Neural cell (in vitro differentiated cells): ENCODE results near the gene TXN. TPM values are rescaled to one million over a fixed set of nuclear protein-coding genes. Genes with fewer than 3 reads are reported as not detected.

ENCODE experiments used
- H2AFZ ChIP-seq: fragments of 200-600, 300-800 bp; sonication (generic), shearing (Covaris generic); 2 replicates; pipeline ENCODE4 v1.6.0; 2014; ENCODE audit warnings: low read depth, mild to moderate bottlenecking, antibody characterized with exemption, low read length, moderate library complexity
- H3F3A ChIP-seq: fragments of 200-600 bp; shearing (Covaris generic); 2 replicates; pipeline ENCODE4 v1.6.1; 2016; ENCODE audit warnings: mild to moderate bottlenecking, moderate library complexity, mixed read lengths, antibody characterized with exemption, low read length; ENCODE audit not compliant: insufficient read depth, poor library complexity, severe bottlenecking
- H3K27ac ChIP-seq: fragments of 200-600, 300-800 bp; sonication (generic), shearing (Covaris generic); 2 replicates; pipeline ENCODE4 v1.5.1; 2014; ENCODE audit warnings: mild to moderate bottlenecking, low read length, moderate library complexity
- H3K27me3 ChIP-seq: fragments of 300-800, 200-600 bp; sonication (generic), shearing (Covaris generic); 2 replicates; pipeline ENCODE4 v1.6.0; 2014; ENCODE audit warnings: mild to moderate bottlenecking, low read depth, low read length, moderate library complexity; ENCODE audit not compliant: insufficient read depth
- H3K36me3 ChIP-seq: fragments of 300-800, 200-600 bp; sonication (generic), shearing (Covaris generic); 2 replicates; pipeline ENCODE4 v1.5.1; 2014; ENCODE audit warnings: mild to moderate bottlenecking, antibody characterized with exemption, low read length, moderate library complexity; ENCODE audit not compliant: insufficient read depth
- H3K4me2 ChIP-seq: fragments of 300-800, 200-600 bp; sonication (generic), shearing (Covaris generic); 2 replicates; pipeline ENCODE4 v1.6.0; 2014; ENCODE audit warnings: mild to moderate bottlenecking, low read length
- H3K4me3 ChIP-seq: fragments of 300-800, 200-600 bp; sonication (generic), shearing (Covaris generic); 2 replicates; pipeline ENCODE4 v1.5.1; 2014; ENCODE audit warnings: mild to moderate bottlenecking, low read length, moderate library complexity
- H3K79me2 ChIP-seq: fragments of 200-600 bp; shearing (Covaris generic); replicated peaks from 2 replicates; pipeline ENCODE4 v1.6.0; 2014; ENCODE audit warnings: mild to moderate bottlenecking, low read length, moderate library complexity; ENCODE audit not compliant: insufficient read depth
- H3K9ac ChIP-seq: fragments of 300-800, 200-600 bp; sonication (generic), shearing (Covaris generic); 2 replicates; pipeline ENCODE4 v1.6.1; 2016; ENCODE audit warnings: mild to moderate bottlenecking, low read length, mixed read lengths
- H3K9me2 ChIP-seq: fragments of 200-600 bp; shearing (Covaris generic); 2 replicates; pipeline ENCODE4 v1.6.1; 2016; ENCODE audit warnings: mild to moderate bottlenecking, low read length, mixed read lengths; ENCODE audit not compliant: insufficient read depth
- H3K9me3 ChIP-seq: fragments of 200-600, 300-800 bp; sonication (generic), shearing (Covaris generic); 2 replicates; pipeline ENCODE4 v1.6.1; 2016; ENCODE audit warnings: mild to moderate bottlenecking, mixed run types, low read length, moderate library complexity, mixed read lengths
- H4K20me1 ChIP-seq: fragments of 200-600 bp; shearing (Covaris generic); 2 replicates; pipeline ENCODE4 v1.6.1; 2016; ENCODE audit warnings: mild to moderate bottlenecking, mixed run types; ENCODE audit not compliant: insufficient read depth
- EP300 ChIP-seq: fragments of 450-650 bp; conservative IDR thresholded peaks from 2 replicates; pipeline ENCODE4 v1.6.1; 2014; ENCODE audit warnings: antibody characterized with exemption, mild to moderate bottlenecking, moderate library complexity; ENCODE audit not compliant: poor library complexity, severe bottlenecking
- EZH2 ChIP-seq: fragments of 200-600, 300-800 bp; shearing (Covaris generic), sonication (generic); IDR thresholded peaks from 2 replicates; pipeline ENCODE4 v1.6.1; 2014; ENCODE audit warnings: antibody characterized with exemption, low read length, borderline replicate concordance, mild to moderate bottlenecking; ENCODE audit not compliant: insufficient read depth, poor library complexity, severe bottlenecking
- POLR2AphosphoS5 ChIP-seq: IDR thresholded peaks from 2 replicates; pipeline ENCODE4 v1.6.1; 2012
- RAD21 ChIP-seq: fragments of 450-650 bp; conservative IDR thresholded peaks from 2 replicates; pipeline ENCODE4 v1.6.1; 2014; ENCODE audit warnings: antibody characterized with exemption, mild to moderate bottlenecking, moderate library complexity
- SMC3 ChIP-seq: fragments of 450-650 bp; conservative IDR thresholded peaks from 2 replicates; pipeline ENCODE4 v1.6.1; 2014; ENCODE audit warnings: antibody characterized with exemption, mild to moderate bottlenecking, moderate library complexity; ENCODE audit not compliant: poor library complexity
- TAF1 ChIP-seq: IDR thresholded peaks from 2 replicates; pipeline ENCODE4 v1.6.1; 2012; ENCODE audit warnings: low read depth
- polyA plus RNA-seq: library from polyadenylated mRNA; depleted of rRNA; stranded (reverse); fragments of >200 nt; gene quantifications from 2 replicates; pipeline ENCODE4 v1.2.3, GENCODE V29; 2014
- TF ChIP-seq, protein P1 (sequence below): fragments of 450-650 bp; IDR thresholded peaks from 2 replicates; pipeline ENCODE4 v1.5.1; 2014; ENCODE audit warnings: antibody characterized with exemption, mild to moderate bottlenecking, moderate library complexity; ENCODE audit not compliant: poor library complexity, severe bottlenecking
- TF ChIP-seq, protein P2 (sequence below): IDR thresholded peaks from 2 replicates; pipeline ENCODE4 v1.6.1; 2012; ENCODE audit warnings: borderline replicate concordance

The TXN gene
- polyA plus RNA-seq, 1 donor from 2014 or later: 304 TPM

DNA sequence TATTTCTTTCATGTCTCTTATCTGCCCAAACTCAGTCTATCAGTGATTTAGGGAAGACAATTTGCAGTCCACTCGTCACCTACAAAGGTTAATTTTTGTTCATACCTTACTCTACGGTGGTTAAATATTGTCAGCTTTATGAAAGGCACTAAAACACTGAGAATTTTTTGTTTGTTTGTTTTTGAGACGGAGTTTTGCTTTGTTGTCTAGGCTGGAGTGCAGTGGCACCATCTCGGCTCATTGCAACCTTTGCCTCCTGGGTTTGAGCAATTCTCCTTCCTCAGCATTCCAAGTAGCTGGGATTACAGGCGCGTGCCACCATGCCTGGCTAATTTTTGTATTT, 26.4 kb upstream of the TXN start:
- Histone ChIP-seq H3K9me2 (no peaks in the 10 kb centered on the region), H3K9me3 (no peaks in the 10 kb centered on the region), H3K27ac (no peak overlapping the region), H2AFZ (no peak overlapping the region), H3K79me2 (no peaks in the 10 kb centered on the region), H3K9ac (no peak overlapping the region), H3K27me3 (no peaks in the 10 kb centered on the region), H3K36me3 (no peaks in the 10 kb centered on the region), H3F3A (no peaks in the 10 kb centered on the region), H3K4me2 (no peak overlapping the region), H4K20me1 (no peaks in the 10 kb centered on the region), H3K4me3 (no peak overlapping the region)
- no peak for TF ChIP-seq SMC3
- no peak for TF ChIP-seq EZH2
- TF ChIP-seq, protein P1, sequence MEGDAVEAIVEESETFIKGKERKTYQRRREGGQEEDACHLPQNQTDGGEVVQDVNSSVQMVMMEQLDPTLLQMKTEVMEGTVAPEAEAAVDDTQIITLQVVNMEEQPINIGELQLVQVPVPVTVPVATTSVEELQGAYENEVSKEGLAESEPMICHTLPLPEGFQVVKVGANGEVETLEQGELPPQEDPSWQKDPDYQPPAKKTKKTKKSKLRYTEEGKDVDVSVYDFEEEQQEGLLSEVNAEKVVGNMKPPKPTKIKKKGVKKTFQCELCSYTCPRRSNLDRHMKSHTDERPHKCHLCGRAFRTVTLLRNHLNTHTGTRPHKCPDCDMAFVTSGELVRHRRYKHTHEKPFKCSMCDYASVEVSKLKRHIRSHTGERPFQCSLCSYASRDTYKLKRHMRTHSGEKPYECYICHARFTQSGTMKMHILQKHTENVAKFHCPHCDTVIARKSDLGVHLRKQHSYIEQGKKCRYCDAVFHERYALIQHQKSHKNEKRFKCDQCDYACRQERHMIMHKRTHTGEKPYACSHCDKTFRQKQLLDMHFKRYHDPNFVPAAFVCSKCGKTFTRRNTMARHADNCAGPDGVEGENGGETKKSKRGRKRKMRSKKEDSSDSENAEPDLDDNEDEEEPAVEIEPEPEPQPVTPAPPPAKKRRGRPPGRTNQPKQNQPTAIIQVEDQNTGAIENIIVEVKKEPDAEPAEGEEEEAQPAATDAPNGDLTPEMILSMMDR: no peak
- no peak for TF ChIP-seq EP300
- no peak for TF ChIP-seq RAD21
- no peak for TF ChIP-seq TAF1
- no peak for TF ChIP-seq POLR2AphosphoS5

DNA sequence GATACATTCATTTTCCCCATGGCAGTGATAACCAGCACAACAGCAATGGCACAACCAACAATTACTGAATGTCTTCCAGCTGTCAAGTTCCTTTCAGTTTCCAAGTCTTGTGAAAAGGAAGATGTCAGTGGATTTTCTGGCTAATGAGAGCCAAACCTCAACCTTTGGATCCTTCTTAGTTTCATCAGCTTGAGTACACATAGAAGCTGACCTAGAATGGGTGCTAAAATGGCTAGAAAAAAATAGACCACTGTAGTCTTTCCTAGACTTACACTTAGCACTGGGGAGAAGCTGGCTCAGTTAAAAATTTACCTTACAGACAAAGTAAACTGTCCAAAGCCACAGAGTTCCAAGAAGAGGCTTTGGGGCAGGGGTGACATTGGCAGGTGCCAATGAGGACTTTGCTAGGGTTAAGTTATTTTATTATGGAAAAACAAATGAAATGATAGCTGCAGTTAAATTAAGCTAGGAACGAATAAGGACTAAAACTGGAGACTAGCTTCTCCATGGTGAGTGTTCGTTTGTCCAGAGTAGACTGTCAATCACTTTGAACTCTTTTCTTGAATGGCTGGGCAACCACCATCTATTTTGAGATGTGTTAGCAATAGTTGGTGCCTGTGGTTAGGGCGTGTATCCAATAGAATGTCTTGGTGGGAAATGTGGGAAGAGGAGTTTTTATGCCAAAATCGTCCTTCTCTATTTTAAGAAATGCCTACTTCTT, 25.9 kb upstream of the TXN start:
- Histone ChIP-seq H3F3A (no peaks in the 10 kb centered on the region), H3K36me3 (no peaks in the 10 kb centered on the region), H3K4me2 (no peak overlapping the region), H3K79me2 (no peaks in the 10 kb centered on the region), H3K27ac (no peak overlapping the region), H3K9me2 (no peaks in the 10 kb centered on the region), H3K9ac (no peak overlapping the region), H4K20me1 (no peaks in the 10 kb centered on the region), H3K4me3 (no peak overlapping the region), H3K9me3 (no peaks in the 10 kb centered on the region), H2AFZ (no peak overlapping the region), H3K27me3 (no peaks in the 10 kb centered on the region)
- TF ChIP-seq EP300 (no peak), POLR2AphosphoS5 (no peak), TAF1 (no peak), RAD21 (no peak), SMC3 (no peak)
- TF ChIP-seq, protein P2, sequence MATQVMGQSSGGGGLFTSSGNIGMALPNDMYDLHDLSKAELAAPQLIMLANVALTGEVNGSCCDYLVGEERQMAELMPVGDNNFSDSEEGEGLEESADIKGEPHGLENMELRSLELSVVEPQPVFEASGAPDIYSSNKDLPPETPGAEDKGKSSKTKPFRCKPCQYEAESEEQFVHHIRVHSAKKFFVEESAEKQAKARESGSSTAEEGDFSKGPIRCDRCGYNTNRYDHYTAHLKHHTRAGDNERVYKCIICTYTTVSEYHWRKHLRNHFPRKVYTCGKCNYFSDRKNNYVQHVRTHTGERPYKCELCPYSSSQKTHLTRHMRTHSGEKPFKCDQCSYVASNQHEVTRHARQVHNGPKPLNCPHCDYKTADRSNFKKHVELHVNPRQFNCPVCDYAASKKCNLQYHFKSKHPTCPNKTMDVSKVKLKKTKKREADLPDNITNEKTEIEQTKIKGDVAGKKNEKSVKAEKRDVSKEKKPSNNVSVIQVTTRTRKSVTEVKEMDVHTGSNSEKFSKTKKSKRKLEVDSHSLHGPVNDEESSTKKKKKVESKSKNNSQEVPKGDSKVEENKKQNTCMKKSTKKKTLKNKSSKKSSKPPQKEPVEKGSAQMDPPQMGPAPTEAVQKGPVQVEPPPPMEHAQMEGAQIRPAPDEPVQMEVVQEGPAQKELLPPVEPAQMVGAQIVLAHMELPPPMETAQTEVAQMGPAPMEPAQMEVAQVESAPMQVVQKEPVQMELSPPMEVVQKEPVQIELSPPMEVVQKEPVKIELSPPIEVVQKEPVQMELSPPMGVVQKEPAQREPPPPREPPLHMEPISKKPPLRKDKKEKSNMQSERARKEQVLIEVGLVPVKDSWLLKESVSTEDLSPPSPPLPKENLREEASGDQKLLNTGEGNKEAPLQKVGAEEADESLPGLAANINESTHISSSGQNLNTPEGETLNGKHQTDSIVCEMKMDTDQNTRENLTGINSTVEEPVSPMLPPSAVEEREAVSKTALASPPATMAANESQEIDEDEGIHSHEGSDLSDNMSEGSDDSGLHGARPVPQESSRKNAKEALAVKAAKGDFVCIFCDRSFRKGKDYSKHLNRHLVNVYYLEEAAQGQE: no peak
